GM21619 (cell line): Measurements from ENCODE around the gene NAALADL2.
"Not testable (repeated sequence)": the region's sequence is repeated elsewhere in the genome, so short reads cannot be mapped to it uniquely, and the experiment has no call there.

ENCODE experiments used
- ATAC-seq: cut with Tn5 transposase; IDR thresholded peaks from one replicate; pipeline ENCODE4 v1.9.1; 2021; ENCODE audit not compliant: unreplicated experiment

Gene NAALADL2

GRCh38 chr3:175535351-175535750, 676.2 kb downstream of the NAALADL2 start:
- no peak for ATAC-seq

GRCh38 chr3:175546115-175546514, 687.0 kb downstream of the NAALADL2 start:
- ATAC-seq: no peak

GRCh38 chr3:175552929-175553328, 693.8 kb downstream of the NAALADL2 start:
- ATAC-seq: no peak

GRCh38 chr3:175554801-175555200, 695.7 kb downstream of the NAALADL2 start:
- no peak for ATAC-seq

- no peak for ATAC-seq
These were observed 699.1 kb downstream of the NAALADL2 start for GRCh38 chr3:175558261-175558660.

GRCh38 chr3:175564363-175564762, 705.2 kb downstream of the NAALADL2 start:
- no peak for ATAC-seq

GRCh38 chr3:175571096-175571495, 712.0 kb downstream of the NAALADL2 start:
- ATAC-seq: no peak

GRCh38 chr3:175573226-175573625, 714.1 kb downstream of the NAALADL2 start:
- no peak for ATAC-seq

GRCh38 chr3:175580318-175580717, 721.2 kb downstream of the NAALADL2 start:
- ATAC-seq: no peak

GRCh38 chr3:175585898-175586297, 726.8 kb downstream of the NAALADL2 start:
- ATAC-seq: no peak

GRCh38 chr3:175590745-175591144, 731.6 kb downstream of the NAALADL2 start:
- no peak for ATAC-seq

- no peak for ATAC-seq
These were observed 732.2 kb downstream of the NAALADL2 start for GRCh38 chr3:175591375-175591774.

GRCh38 chr3:175593331-175593730, 734.2 kb downstream of the NAALADL2 start:
- no peak for ATAC-seq

- no peak for ATAC-seq
These were observed 739.6 kb downstream of the NAALADL2 start for GRCh38 chr3:175598740-175599139.

GRCh38 chr3:175601521-175601920, 742.4 kb downstream of the NAALADL2 start:
- no peak for ATAC-seq

- no peak for ATAC-seq
These were observed 746.7 kb downstream of the NAALADL2 start for GRCh38 chr3:175605851-175606250.

GRCh38 chr3:175606650-175607318, 747.6 kb downstream of the NAALADL2 start:
- ATAC-seq: no peak

- no peak for ATAC-seq
These were observed 749.2 kb downstream of the NAALADL2 start for GRCh38 chr3:175608356-175608755.

- ATAC-seq: no peak
These were observed 749.8 kb downstream of the NAALADL2 start for GRCh38 chr3:175608911-175609310.

- no peak for ATAC-seq
These were observed 753.5 kb downstream of the NAALADL2 start for GRCh38 chr3:175612487-175613196.

GRCh38 chr3:175614107-175614506, 755.0 kb downstream of the NAALADL2 start:
- ATAC-seq: not testable (repeated sequence)

- ATAC-seq: no peak
These were observed 758.1 kb downstream of the NAALADL2 start for GRCh38 chr3:175617247-175617646.

GRCh38 chr3:175619369-175619768, 760.2 kb downstream of the NAALADL2 start:
- ATAC-seq: no peak
